GM18861 (cell line): ENCODE results near the gene SLAMF7.
"Not testable (repeated sequence)": the region's sequence is repeated elsewhere in the genome, so short reads cannot be mapped to it uniquely, and the experiment has no call there.

Experiments used
- ATAC-seq: cut with Tn5 transposase; IDR thresholded peaks from one replicate; pipeline ENCODE4 v1.9.1; 2021; ENCODE audit not compliant: unreplicated experiment

SLAMF7 gene

DNA sequence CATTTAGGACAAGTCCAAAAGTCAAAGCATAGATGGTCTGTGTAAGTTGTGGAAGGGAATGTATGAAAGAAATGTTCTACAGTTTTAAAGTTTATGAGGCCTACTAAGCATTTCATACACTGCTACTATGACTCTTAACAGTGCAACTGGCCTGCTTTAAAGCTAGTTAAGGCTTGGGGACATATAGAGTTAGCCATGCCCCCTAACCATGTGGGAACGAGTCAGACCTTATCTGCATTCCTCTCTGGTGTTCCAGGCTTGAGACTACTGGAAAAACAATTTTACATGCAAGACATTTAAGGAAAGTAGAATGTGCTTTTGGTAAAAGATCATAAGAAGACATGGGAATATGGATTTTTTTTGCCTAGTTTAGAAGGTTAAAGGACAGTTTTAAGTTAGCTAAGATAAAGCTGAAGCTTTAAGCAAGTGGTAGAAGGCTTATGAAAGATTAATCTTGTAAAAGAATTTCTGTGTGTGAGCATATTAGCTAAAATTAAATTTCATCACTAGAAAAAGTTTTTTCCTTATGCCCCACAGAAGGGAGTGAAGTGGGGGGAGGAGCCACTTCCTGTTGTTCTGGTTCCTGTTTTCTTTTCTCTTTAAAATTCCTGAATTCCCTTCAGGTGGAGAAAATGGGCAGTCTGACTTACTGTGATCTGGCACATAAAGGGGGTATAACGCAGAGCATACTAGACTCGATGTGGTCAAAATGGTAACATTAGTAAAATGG is 18.5 kb upstream of the SLAMF7 start:
- no peak for ATAC-seq

DNA sequence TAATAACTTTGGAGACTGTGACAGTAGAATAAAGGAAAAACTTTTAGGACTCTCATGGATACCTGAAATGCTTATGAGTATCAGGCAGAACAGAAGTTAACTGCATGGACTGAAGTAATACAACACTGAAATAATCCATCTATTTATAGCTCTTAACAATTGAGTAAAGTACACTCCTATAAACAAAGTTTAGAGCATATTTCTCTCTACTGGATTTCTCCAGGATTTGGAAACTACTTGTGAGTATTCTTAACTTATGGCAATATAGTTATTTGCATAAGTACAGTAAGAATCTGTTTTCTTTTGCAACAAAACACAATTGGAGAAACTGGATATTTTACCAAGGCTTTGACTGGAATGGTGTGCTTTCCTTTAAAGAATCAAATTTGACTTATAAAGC is 17.6 kb upstream of the SLAMF7 start:
- no peak for ATAC-seq

DNA sequence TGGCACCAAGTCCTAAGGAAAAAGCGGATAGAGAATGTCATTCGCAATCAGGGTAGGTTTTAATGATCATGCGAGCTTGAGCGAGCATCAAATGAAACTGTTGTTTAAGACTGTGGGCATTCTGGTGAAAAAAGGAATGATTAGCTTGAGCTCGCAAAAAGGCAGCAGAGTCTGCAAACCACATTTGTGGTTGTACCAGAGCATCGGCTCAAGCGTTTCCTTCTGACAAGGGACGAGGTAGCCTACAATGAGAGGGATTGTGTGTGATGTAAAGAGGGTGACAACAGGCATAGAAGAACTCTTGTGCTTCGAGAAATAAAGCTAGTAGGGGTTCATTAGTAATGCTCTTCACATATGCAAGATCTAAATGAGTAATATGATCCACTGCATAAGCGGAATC is 16.3 kb upstream of the SLAMF7 start:
- ATAC-seq: no peak

DNA sequence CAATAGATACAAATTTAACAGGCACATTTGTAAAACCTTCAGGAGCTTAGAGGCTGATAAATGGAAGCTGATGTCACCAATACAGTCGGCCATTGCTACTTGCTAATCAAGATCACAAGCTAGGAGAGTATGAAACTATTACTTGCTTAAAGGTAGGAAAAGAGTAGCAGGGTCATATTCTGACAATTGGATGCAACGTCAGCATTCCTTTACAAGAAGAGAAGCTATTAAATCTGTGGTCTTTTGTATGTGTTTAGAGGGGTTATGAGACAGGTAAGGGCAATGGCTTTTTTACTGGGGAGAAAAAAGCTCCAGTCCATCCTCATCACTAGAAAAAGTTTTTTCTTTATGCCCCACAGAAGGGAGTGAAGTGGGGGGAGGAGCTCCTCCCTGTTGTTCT is 15.7 kb upstream of the SLAMF7 start:
- ATAC-seq: no peak

DNA sequence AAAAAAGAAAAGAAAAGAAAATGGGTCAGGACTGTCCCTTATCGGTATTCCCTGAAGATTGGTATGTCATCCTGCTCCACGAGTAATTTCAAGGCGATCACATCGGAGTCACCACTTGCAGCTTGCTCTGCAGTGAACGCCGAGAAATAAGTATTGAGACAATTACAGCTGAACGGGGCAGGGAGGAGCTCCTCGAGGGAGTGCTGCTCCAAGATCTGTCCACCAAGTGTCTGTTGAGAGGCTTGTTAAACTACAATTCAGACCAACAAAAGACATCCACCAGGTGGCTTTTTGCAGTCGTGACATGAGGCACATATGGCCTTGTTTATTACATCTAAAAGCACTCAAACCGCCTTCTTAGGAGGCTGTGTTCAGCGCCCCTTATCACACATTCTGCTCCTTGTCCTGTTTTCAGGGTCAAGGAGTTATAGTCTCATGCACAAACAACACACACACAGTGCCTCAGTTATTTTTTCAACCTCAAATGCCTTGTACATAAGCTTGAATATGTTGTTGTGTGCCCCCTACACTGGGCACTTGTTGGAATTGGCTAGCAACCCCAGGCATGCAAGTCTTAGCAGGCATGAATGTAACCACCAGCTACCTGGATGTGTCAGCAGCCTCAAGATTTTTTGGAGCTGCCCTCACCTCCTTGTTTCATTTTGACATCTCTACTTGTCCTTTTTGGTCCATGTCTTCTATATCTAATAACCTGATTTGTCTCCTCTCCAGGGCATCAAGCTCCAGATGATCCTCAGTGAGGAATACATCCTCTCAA is 14.4 kb upstream of the SLAMF7 start:
- ATAC-seq: no peak

DNA sequence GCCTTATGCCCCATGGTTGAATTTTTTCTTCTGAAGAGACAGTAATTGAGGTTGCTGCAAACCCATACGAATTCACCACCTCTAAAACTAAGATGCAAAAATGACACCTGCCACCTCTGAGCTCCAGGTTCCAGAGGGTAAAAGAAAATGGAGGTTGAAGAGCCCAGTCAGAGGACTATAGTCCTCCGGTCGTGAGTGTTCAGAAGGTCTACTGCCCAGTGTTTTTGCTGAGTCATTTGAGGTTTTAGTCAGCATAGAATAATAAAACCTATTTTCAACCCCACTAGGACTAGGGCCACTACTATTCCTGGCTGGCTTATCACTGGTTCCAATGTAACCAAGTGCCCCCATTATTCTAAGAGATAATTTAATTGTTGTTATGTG is 12.9 kb upstream of the SLAMF7 start:
- ATAC-seq: peak; percentile 37

DNA sequence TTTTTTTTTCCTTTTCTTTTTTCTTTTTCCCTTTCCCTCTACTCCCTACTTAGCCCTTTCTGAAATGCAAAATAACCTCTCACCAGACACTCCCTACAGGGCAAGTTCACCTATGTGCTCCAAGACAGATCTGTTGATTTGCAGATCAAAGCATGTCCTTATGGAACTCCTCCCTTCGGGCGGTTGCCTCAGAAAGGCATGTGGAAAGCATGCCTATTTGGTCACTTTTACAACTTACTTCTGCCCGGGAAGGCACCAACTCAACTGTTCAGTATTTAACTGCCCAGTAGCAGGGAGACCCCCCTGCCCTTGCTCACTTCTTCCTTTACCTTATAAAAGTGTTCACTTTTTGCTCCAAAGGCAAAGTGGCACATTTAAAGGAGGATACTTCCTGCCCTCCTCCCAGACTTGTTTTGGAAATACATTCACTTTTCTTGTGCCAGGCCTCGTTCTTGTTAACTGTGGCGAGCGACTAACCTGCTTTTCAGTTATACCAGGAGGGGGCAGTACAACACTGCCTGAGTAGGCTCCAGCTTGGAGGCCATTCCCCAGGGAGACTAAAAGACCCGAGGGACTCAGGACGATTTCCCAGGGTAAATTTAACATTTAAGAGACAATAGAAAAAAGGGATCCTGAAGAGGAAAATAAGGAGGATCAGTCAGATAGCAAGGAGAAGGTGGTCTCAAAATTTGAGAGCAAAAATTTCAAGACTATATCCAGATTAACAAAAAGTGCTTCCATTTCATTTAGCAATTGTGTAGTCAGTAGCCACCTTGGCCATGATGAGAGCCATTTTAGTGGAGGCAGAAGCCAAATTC is 12.3 kb upstream of the SLAMF7 start:
- peak; percentile 53 for ATAC-seq

DNA sequence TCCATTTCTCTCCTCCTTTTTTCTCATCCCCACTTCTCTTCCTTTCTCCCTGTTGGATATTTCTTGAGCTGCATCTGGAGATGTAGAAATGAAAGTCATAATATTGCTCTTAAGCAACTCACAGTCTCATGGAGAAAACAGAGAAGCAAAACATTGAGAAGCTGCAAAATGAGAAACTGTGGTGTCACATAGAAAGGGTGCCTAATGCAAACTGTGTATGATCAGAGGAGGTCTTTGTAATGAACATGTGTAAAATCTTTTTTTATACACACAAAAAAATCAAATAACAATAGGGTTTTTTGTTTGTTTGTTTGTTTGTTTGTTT is 11.8 kb upstream of the SLAMF7 start:
- no peak for ATAC-seq

DNA sequence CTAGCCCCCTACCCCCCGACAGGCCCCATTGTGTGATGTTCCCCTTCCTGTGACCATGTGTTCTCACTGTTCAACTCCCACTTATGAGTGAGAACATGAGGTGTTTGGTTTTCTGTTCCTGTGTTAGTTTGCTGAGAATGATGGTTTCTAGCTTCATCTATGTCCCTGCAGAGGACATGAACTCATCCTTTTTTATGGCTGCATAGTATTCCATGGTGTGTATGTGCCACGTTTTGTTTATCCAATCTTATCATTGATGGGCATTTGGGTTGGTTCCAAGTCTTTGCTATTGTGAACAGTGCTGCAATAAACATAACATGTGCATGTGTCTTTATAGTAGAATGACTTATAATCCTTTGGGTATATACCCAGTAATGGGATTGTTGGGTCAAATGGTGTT is 7.5 kb upstream of the SLAMF7 start:
- ATAC-seq: not testable (repeated sequence)

DNA sequence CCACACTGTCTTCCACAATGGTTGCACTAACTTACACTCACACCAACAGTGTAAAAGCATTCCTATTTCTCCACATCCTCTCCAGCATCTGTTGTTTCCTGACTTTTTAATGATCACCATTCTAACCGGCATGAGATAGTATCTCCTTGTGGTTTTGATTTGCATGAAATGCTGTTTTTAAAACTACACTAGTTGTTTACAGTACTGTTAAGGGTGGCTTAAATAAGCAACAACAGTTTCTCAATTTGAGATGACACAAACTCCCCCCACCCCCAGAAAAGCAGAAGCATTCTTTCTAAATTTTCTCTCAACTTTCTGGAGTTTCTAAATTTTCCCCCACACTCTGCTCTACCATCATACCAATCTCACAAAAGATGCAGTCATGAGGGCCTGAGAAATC is 7.1 kb upstream of the SLAMF7 start:
- ATAC-seq: peak; percentile 38

DNA sequence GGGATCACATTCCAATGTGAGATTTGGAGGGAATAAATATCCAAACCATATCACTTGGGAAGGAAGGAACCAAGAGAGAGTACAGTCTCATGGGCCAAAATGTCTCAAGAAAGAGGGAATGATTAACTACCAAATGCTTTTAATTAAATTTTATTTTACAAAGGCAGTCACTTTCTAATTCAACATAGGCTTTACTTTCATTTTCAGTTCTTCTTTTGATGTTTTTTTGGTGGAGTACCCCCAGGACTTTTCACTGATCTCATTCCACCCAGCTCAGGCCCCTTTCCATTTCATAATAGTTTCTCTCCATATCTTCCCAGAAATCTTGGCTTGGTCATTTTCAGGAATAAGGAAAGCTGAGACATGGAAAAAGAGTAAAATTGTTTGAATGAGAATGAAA is 5.1 kb upstream of the SLAMF7 start:
- no peak for ATAC-seq

DNA sequence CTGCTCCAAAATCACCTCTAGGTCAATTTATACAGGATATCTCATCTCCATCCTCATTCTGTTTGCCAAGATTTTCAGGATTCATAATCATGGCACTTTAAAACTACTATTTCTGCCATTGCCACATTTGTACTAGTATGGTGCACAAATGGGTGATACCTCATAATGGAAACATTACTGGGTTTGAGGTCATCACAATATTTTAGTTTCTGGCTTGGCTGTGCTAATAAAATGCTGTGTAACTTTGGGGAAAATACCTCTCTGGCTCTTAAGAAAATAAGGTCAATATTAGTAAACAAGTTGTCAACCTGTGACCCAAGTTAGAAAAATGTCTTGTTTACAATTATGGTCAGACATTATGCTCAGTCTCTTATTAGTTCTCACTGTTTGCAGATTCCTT is 4.7 kb upstream of the SLAMF7 start:
- ATAC-seq: no peak

DNA sequence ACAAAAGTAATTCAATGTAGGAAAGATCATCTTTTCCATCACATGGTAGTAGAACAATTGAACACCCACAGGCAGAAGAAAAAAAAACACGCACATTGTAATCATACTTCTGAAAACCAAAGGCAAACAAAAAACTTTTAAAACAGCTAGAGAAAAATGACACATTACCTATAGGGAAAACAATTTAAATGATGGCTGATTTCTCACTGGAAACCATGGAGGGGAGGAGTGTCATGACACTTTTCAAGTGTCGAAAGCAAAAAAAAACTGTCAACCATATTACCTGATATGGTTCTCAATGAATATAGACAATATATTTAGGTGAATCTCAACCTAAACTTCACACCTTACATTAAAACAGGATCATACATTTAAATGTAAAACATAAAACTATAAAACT is 776 bp upstream of the SLAMF7 start:
- ATAC-seq: no peak

DNA sequence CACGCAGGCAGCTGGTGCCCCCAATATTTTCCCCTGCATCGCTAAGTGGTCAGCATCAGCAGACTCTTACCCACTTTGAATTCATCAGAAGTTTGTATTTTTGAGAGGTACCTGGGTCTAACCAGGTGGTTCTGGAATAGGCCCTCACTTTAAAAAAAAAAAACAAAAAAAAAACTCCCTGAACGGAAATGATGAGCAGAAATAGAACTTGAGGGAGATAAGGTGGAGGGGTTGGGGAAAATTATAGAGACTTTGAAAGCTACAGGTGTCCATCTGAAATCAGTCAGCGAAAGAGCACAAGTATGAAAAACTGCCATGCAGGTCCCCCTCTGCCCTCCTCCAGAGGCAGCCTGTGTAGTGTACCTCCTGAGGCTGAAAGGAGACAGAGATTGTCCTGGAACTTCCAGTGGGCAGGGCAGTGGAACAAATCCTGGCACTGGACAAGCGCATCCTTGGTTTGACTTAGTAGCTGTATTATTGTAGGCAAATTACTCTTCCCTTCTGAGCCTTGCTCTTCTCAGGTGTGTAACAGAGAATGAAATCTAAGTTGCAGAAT is 1.2 kb downstream of the SLAMF7 start:
- no peak for ATAC-seq

DNA sequence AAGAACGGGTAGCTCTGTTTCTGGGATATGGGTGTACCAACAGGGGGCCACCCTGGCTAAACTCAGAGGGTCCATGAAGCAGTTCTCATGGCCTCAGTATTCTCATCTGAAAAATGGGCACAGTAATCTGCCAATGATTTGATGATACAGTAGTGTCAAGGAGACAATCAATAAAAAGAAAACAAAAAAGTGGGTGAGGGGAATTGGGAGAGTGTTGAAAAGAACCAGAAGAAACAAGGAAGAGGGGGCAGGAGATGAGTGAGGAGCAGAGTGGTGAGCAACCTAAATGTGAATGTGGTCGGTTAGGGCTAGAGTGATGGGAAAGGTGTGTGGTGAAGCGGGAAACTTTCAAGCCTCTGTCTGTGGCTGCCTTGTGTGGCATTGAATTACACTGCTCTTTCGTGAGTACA is 2.0 kb downstream of the SLAMF7 start:
- no peak for ATAC-seq

DNA sequence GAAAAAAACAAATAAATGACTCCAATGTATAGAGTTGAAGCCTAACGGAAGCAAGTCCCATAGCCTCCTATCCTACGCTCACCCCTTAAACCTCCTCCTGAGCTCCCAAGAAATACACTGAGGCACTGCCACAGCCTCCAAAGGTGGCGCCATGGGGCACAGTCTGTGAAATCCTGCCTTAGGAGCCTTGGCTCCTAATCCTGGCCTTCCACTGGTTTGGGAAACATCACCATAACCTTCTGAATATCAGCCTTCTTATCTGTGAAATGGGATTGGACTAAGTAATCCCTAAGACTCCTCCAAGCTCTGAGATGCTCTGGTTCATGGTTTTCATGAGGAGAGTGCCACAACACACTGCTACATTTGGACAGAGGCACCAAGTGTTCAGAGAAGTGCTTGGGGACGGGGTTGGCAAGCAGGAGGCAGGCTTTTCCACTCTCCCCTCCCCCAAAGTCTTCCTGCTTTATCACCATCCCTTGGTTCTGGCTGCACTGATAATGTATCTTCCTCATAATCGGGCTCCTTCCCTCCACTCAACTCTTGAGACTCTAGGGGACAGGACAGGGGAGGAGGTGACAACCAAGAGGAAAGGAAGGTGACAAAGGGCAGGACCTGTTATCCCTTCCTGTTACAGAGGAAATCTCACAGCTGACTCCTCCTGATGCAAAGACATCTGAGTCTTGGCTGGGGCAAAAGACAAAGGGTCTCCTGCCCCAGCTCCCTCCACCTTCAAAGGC is 2.7 kb downstream of the SLAMF7 start:
- ATAC-seq: no peak

DNA sequence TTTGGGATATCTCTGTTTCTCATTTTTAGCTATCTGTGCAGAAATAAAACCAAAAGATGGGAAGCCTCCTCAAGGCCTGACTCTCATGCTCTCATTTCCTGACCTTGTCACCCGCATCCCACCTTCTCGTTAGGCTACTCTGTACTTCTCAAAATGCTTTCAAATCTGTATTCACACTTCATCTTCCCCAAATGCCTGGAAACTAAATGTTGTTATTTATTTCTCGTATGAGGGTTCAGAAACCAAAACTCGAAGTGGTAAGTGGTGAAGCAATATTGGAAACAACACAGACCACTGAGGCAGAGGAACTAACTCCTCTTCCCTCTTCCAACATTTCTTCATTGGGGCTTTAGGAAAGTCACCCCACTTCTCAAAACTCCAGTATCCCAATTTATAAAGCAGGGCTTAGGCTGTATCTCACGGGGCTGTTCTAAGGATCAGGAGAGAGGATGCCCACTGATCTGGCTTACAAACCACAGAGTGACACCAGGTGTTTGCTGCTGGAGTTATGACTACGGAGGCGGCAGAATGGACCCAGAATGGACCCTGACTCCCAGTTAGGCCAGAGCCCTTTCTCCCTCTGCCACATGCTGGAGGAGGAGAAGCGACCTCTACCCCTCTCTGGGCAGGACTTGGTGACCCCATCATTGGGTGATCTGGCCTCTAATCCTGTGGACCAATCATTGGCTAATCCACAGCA is 3.5 kb downstream of the SLAMF7 start:
- no peak for ATAC-seq

DNA sequence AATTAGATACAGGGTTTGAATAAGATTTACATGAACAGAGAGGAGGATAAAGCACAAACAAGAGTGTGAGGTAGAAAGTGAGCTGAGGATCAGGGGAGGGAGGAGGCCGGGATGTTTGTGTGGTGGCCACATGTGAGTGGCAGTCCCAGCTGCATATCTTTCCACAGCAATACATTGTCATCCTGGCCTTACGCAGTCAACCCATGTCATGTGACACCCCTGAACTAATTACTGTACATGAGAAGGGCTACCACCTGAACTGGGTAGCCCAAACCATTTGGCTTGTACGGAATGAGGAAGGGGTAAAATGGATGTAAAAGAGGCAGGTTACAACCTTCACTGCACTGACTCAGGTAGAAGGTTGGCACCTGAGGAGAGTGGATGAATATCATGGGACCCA is 4.2 kb downstream of the SLAMF7 start:
- ATAC-seq: no peak

DNA sequence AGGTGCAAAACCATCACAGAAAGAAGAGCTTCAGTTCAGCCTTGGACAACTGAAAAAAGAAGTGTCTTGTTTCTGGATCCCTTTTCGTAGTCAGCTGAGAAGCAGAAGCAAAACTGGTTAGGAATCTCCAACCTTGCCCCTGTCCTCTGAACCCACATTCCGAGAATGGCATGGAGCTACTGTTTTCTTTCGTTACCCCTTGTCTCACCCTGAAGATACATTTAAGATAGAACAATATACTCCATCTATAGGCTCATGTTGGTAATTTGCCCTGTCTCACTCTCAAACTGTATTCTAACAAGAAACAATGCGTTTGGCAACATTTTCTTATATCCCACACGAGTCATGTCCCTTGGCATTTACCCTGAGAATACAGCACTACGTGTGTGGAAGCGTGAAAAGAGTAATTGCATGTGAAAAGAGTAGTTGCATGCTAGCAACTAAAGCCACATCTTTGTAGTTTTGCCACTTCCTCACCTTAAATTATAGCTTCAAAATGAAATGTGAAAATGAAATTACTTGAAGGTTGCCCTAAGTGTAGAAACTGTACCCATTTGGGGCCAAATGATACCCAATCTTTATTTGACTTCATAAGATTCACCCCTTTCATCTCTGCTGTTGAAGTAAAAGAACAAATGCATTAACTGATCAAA is 5.3 kb downstream of the SLAMF7 start:
- no peak for ATAC-seq
